Kidney epithelial cell (primary cell): ENCODE measurements around the gene ELMO1. TPM values are rescaled to one million over a fixed set of nuclear protein-coding genes. Genes with fewer than 3 reads are reported as not detected.

ENCODE experiments used
- DNase-seq: peaks from one replicate; pipeline ENCODE4 v3.0.0-alpha.2; 2010; ENCODE audit warnings: low read depth
- H3K27me3 ChIP-seq: 2 replicates; pipeline ENCODE4 v1.6.0; 2011; ENCODE audit warnings: low read length; ENCODE audit not compliant: control insufficient read depth, insufficient read depth
- H3K36me3 ChIP-seq: 2 replicates; pipeline ENCODE4 v1.5.1; 2011; ENCODE audit warnings: low read length; ENCODE audit not compliant: control insufficient read depth, insufficient read depth
- H3K4me3 ChIP-seq: 2 replicates; pipeline ENCODE4 v1.5.1; 2011; ENCODE audit warnings: low read depth, mild to moderate bottlenecking, control low read depth, low read length
- CTCF ChIP-seq: IDR thresholded peaks from 2 replicates; pipeline ENCODE4 v1.5.1; 2011; ENCODE audit warnings: mild to moderate bottlenecking, moderate library complexity, low read length, control low read depth, inconsistent platforms; ENCODE audit not compliant: insufficient read depth, poor library complexity, severe bottlenecking
- total RNA-seq: library from RNA; depleted of rRNA; stranded (reverse); fragments of >200 nt; gene quantifications from 2 replicates; pipeline ENCODE4 v1.2.3, GENCODE V29; 2015

ELMO1 gene
- total RNA-seq, 1 donor from 2014 or later, result 11.4 TPM

- TF ChIP-seq CTCF, result no peak
- no peaks in the 10 kb centered on the region for H3K27me3 ChIP-seq
- H3K4me3 ChIP-seq, result no peak overlapping the region
- no peak for DNase-seq
- no peaks in the 10 kb centered on the region for H3K36me3 ChIP-seq
Observed at GRCh38 chr7:37265876-37266275, 182.8 kb downstream of the ELMO1 start.

DNA sequence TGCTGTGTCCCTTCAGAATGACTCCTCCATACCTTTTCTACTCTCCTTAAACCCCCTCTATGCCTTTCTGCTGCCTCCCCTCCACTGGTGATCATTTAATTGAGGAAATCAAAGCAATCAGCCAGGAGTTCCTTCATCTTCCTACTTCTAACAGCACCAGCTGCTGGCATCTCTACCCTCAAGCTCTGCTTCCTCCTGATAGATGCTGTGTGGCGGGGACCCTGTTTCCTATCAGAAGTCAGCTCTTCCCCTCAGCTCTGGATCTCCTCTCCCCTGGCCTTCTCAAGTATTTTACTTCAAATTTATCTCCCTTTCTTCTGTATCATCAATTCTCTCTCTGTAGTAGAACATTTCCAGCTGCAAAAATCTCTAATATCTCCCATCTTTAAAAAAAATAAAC, 183.7 kb downstream of the ELMO1 start:
- no peaks in the 10 kb centered on the region for H3K36me3 ChIP-seq
- no peak for DNase-seq
- TF ChIP-seq CTCF, result no peak
- no peaks in the 10 kb centered on the region for H3K27me3 ChIP-seq
- no peak overlapping the region for H3K4me3 ChIP-seq

- no peak overlapping the region for H3K4me3 ChIP-seq
- no peaks in the 10 kb centered on the region for H3K36me3 ChIP-seq
- no peak for DNase-seq
- H3K27me3 ChIP-seq, result no peaks in the 10 kb centered on the region
- TF ChIP-seq CTCF, result no peak
Observed at GRCh38 chr7:37262181-37262580, 186.5 kb downstream of the ELMO1 start.

DNA sequence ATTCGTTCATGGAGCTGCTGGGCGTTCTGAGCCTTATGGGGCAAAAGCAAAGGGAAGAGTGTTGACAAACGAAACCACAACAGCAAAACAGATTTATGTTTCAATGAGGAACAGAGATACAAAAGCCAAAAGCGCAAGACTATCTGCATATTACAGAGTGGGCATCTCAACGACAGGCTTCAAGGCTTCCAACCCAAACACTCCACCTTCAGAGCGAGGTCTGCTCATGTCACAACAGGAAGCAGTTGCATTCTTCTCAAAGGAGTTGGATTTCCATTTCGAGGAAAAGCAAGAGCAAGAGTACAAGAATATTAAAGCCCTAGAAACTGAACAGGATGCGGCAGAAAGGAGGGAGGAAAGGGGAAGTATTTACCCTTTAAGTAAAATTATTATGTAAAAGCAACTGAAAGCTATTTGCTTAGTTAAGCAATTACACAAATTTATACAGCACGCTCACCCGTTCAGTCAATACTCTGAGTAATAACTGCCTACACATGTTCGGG, 189.3 kb downstream of the ELMO1 start:
- DNase-seq, result no peak
- no peak for TF ChIP-seq CTCF
- Histone ChIP-seq H3K4me3 (no peak overlapping the region), H3K36me3 (no peaks in the 10 kb centered on the region), H3K27me3 (no peaks in the 10 kb centered on the region)

DNA sequence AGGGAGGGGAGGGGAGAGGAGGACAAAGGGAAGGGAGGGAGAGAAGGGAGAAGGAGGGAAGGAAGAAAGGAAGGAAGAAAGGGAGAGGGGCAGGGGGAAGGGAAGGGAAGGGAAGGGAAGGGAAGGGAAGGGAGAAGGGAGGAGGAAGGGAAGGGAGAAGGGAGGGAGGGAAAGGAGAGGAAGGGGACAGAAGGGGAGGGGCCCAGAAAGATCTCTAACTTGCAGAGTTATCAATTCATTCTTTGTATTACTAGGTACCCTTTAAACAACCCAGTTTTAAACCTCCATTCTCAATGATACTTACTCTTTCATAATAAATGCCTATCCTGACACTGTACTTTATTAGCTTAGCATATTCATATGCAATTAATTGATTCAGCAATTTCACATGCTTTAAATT, 192.0 kb downstream of the ELMO1 start:
- Histone ChIP-seq H3K36me3 (no peaks in the 10 kb centered on the region), H3K27me3 (no peaks in the 10 kb centered on the region)
- TF ChIP-seq CTCF, result no peak

DNA sequence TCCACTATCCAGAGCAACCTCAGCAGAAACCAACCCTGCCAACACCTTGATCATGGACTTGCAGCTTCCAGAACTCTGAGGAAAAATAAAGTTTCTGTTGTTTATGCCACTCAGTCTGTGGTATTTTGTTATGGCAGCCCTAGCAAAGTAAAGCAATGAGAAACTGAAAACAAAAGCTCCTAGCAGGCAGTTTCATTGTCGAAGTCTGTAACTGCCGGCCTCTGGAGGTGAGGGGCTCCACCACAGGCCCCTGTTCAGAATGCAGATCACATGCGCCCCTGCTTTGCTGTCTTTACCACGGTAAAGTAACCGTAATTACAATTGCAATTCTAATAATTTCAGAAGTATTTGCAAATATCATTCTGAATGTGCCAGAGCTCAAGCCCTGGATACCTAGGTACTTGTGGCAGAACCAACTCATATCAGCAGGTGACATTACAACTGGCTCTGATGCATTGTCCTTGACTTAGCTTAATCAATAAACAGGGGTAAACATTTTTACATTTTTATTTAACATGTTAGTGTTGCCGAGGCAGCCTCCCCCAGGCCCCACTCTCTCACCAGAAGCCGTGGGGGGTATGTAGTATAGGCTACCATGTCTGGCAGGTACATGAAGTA, 193.2 kb downstream of the ELMO1 start:
- Histone ChIP-seq H3K36me3 (no peaks in the 10 kb centered on the region), H3K4me3 (no peak overlapping the region), H3K27me3 (no peaks in the 10 kb centered on the region)
- DNase-seq, result no peak
- no peak for TF ChIP-seq CTCF

More for the DNA sequence above, 192.0 kb downstream of the ELMO1 start:
- no peak overlapping the region for H3K4me3 ChIP-seq
- DNase-seq, result no peak
